Small intestine (tissue), 7 donors: Measurements from ENCODE around the gene SLC18A3. TPM values are rescaled to one million over a fixed set of nuclear protein-coding genes. Genes with fewer than 3 reads are reported as not detected.

Experiments used
- DNase-seq, 2 donors: peaks; one replicate each; pipeline versions ENCODE4 v3.0.0 to v3.0.0-alpha.2; 2013
- FAIRE-seq: peaks from 2 replicates; lab custom pipeline; 2012; peaks lifted over from hg19 to GRCh38; lab: Jason Lieb, UNC
- H3K27ac ChIP-seq, 3 donors: one replicate each; pipeline ENCODE4 v1.5.1; 2013; ENCODE audit warnings: low read length in 2 of 3, mild to moderate bottlenecking in 2 of 3, control low read depth in 1 of 3, inconsistent platforms in 1 of 3, low read depth in 1 of 3, moderate library complexity in 1 of 3
- H3K27me3 ChIP-seq, 3 donors: one replicate each; pipeline ENCODE4 v1.6.1; 2013; ENCODE audit warnings: low read length in 3 of 3, inconsistent platforms in 1 of 3; ENCODE audit not compliant: control insufficient read depth in 3 of 3, insufficient read depth in 3 of 3
- H3K36me3 ChIP-seq, 3 donors: one replicate each; pipeline ENCODE4 v1.6.1; 2013; ENCODE audit warnings: low read length in 3 of 3, inconsistent platforms in 1 of 3, low read depth in 1 of 3, mild to moderate bottlenecking in 1 of 3, moderate library complexity in 1 of 3; ENCODE audit not compliant: control insufficient read depth in 3 of 3, insufficient read depth in 2 of 3
- H3K4me1 ChIP-seq, 3 donors: one replicate each; pipeline ENCODE4 v1.6.1; 2013; ENCODE audit warnings: low read length in 2 of 3, inconsistent platforms in 1 of 3, low read depth in 1 of 3, mild to moderate bottlenecking in 1 of 3, moderate library complexity in 1 of 3; ENCODE audit not compliant: control insufficient read depth in 3 of 3, insufficient read depth in 2 of 3
- H3K4me3 ChIP-seq, 3 donors: one replicate each; pipeline ENCODE4 v1.5.1; 2013; ENCODE audit warnings: low read length in 3 of 3, control low read depth in 1 of 3, inconsistent platforms in 1 of 3, low read depth in 1 of 3, mild to moderate bottlenecking in 1 of 3, moderate library complexity in 1 of 3
- H3K9me3 ChIP-seq, 2 donors: one replicate each; pipeline ENCODE4 v1.6.1; 2013; ENCODE audit warnings: low read depth in 1 of 2, low read length in 1 of 2; ENCODE audit not compliant: control insufficient read depth in 2 of 2, insufficient read depth in 1 of 2
- WGBS, 3 donors: extraction: QIAGEN DNeasy Blood & Tissue Kit; methylation state at CpG; one replicate each; pipeline ENCODE4 v1.1.7; 2013; 5-methylcytosine and 5-hydroxymethylcytosine counted together
- polyA plus RNA-seq, 4 donors: library from polyadenylated mRNA; stranded (reverse) in 3 of 4; unstranded in 1 of 4; fragments of 200-250 nt in 3 of 4; fragments of 120-200 nt in 1 of 4; gene quantifications; one replicate each; pipeline versions ENCODE4 v1.2.1 to v1.2.3, GENCODE V29; 2013
- donor health status: healthy with polysubstance abuse.
- donor health status: control.
- donor health status: control.
- donor health status: Bipolar disorder and iron deficiency.
- donor health status: healthy.

Gene SLC18A3
- polyA plus RNA-seq, 4 donors, result 0.07 to 2.7 TPM; not detected in 2

- Histone ChIP-seq H3K9me3 (no peaks in the 10 kb centered on the region), H3K27ac (no peak overlapping the region), H3K4me1 (peaks cover 0 to under 1% (median 0%) of the 10 kb centered on the region in 3 donors), H3K36me3 (no peaks in the 10 kb centered on the region), H3K27me3 (peaks cover 0 to 2% (median 0%) of the 10 kb centered on the region in 3 donors), H3K4me3 (no peak overlapping the region)
- WGBS, 3 donors, result 88 to 93% (median 92%) methylated on average over 22 of the region's 22 CpGs
- FAIRE-seq (no peak), DNase-seq (no peak)
These were observed 36.1 kb downstream of the SLC18A3 start for GRCh38 chr10:49645871-49646870.

GRCh38 chr10:49647554-49647953 is 37.4 kb downstream of the SLC18A3 start:
- WGBS, 3 donors, result 83 to 89% (median 88%) methylated on average over 4 of the region's 4 CpGs

GRCh38 chr10:49647985-49648795 is 38.1 kb downstream of the SLC18A3 start:
- FAIRE-seq, result no peak
- Histone ChIP-seq H3K27ac (no peak overlapping the region), H3K36me3 (no peaks in the 10 kb centered on the region), H3K9me3 (no peaks in the 10 kb centered on the region), H3K27me3 (peaks cover 0 to 2% (median 0%) of the 10 kb centered on the region in 3 donors), H3K4me1 (peaks cover 0 to 19% (median 3%) of the 10 kb centered on the region in 3 donors), H3K4me3 (no peak overlapping the region)
- 74 to 83% (median 75%) methylated on average over 18 of the region's 18 CpGs for WGBS, 3 donors
- no peak for DNase-seq

More at GRCh38 chr10:49647554-49647953, 37.4 kb downstream of the SLC18A3 start:
- H3K4me3 ChIP-seq, result no peak overlapping the region
- no peaks in the 10 kb centered on the region for H3K9me3 ChIP-seq
- H3K27ac ChIP-seq, result no peak overlapping the region
- no peaks in the 10 kb centered on the region for H3K36me3 ChIP-seq
- H3K27me3 ChIP-seq, result peaks cover 0 to 2% (median 0%) of the 10 kb centered on the region in 3 donors
- DNase-seq, result no peak
- no peak for FAIRE-seq
- H3K4me1 ChIP-seq, result peaks cover 0 to 13% (median under 1%) of the 10 kb centered on the region in 3 donors

- peak in 1 of 2 donors; percentile 46 for DNase-seq
- Histone ChIP-seq H3K27me3 (peaks cover 0 to 2% (median 0%) of the 10 kb centered on the region in 3 donors), H3K36me3 (no peaks in the 10 kb centered on the region), H3K4me1 (peaks cover 0 to 25% (median 3%) of the 10 kb centered on the region in 3 donors), H3K9me3 (no peaks in the 10 kb centered on the region), H3K4me3 (no peak overlapping the region), H3K27ac (no peak overlapping the region)
- no peak for FAIRE-seq
- 19 to 32% (median 30%) methylated on average over 17 of the region's 17 CpGs for whole genome bisulfite sequencing, 3 donors
These were observed 39.2 kb downstream of the SLC18A3 start for GRCh38 chr10:49649294-49649693.

GRCh38 chr10:49649936-49650723 is 40.0 kb downstream of the SLC18A3 start:
- FAIRE-seq (no peak), DNase-seq (no peak)
- no peaks in the 10 kb centered on the region for H3K9me3 ChIP-seq
- no peak overlapping the region for H3K27ac ChIP-seq
- 64 to 75% (median 64%) methylated on average over 8 of the region's 8 CpGs for WGBS, 3 donors
- no peak overlapping the region for H3K4me3 ChIP-seq
- no peaks in the 10 kb centered on the region for H3K36me3 ChIP-seq
- H3K27me3 ChIP-seq, result peaks cover 0 to 2% (median 0%) of the 10 kb centered on the region in 3 donors
- H3K4me1 ChIP-seq, result peaks cover 0 to 25% (median 3%) of the 10 kb centered on the region in 3 donors

- peaks cover 0 to 5% (median 0%) of the 10 kb centered on the region in 3 donors for H3K27me3 ChIP-seq
- no peaks in the 10 kb centered on the region for H3K9me3 ChIP-seq
- FAIRE-seq (no peak), DNase-seq (no peak)
- peaks cover 0 to 25% (median 3%) of the 10 kb centered on the region in 3 donors for H3K4me1 ChIP-seq
- H3K36me3 ChIP-seq, result no peaks in the 10 kb centered on the region
- no peak overlapping the region for H3K27ac ChIP-seq
- WGBS, 3 donors, result 92 to 100% (median 97%) methylated on average over 1 of the region's 1 CpG
- H3K4me3 ChIP-seq, result no peak overlapping the region
These were observed 40.6 kb downstream of the SLC18A3 start for GRCh38 chr10:49650724-49651034.

GRCh38 chr10:49651039-49651835 is 41.1 kb downstream of the SLC18A3 start:
- peaks cover 0 to 25% (median 3%) of the 10 kb centered on the region in 3 donors for H3K4me1 ChIP-seq
- H3K36me3 ChIP-seq, result no peaks in the 10 kb centered on the region
- no peak overlapping the region for H3K4me3 ChIP-seq
- no peaks in the 10 kb centered on the region for H3K9me3 ChIP-seq
- WGBS, 3 donors, result 83 to 86% (median 85%) methylated on average over 15 of the region's 15 CpGs
- DNase-seq (no peak), FAIRE-seq (no peak)
- H3K27ac ChIP-seq, result no peak overlapping the region
- peaks cover 0 to 5% (median 0%) of the 10 kb centered on the region in 3 donors for H3K27me3 ChIP-seq
